Tibial artery (tissue), 4 donors: ENCODE results near the gene NKX2-8.
"Not testable (repeated sequence)": the region's sequence is repeated elsewhere in the genome, so short reads cannot be mapped to it uniquely, and the experiment has no call there.

ENCODE experiments used
- DNase-seq, 2 donors: peaks; one replicate each; pipeline ENCODE4 v3.0.0-alpha.2; 2019
- H3K27ac ChIP-seq, 2 donors: fragments of 200-600 bp; sonication (generic) in 1 of 2; 1 replicate in 1 of 2; 2 replicates in 1 of 2; pipeline ENCODE4 v1.5.1; 2018 to 2019; ENCODE audit warnings: mild to moderate bottlenecking in 1 of 2
- H3K27me3 ChIP-seq, 2 donors: fragments of 200-600 bp; sonication (generic) in 1 of 2; one replicate each; pipeline versions ENCODE4 v1.5.1 to v1.6.0; 2016 to 2019
- H3K36me3 ChIP-seq, 3 donors: fragments of 200-600 bp; sonication (generic) in 2 of 3; one replicate each; pipeline ENCODE4 v1.5.1; 2016 to 2019; ENCODE audit warnings: mild to moderate bottlenecking in 2 of 3
- H3K4me1 ChIP-seq, 4 donors: fragments of 200-600 bp; sonication (generic) in 2 of 4; 1 replicate in 3 of 4; 2 replicates in 1 of 4; pipeline ENCODE4 v1.5.1; 2016 to 2019
- H3K4me3 ChIP-seq, 2 donors: fragments of 200-600 bp; sonication (generic) in 1 of 2; 1 replicate in 1 of 2; 2 replicates in 1 of 2; pipeline ENCODE4 v1.5.1; 2018 to 2019; ENCODE audit warnings: mild to moderate bottlenecking in 2 of 2
- H3K9me3 ChIP-seq, 3 donors: fragments of 200-600 bp; sonication (generic) in 1 of 3; one replicate each; pipeline ENCODE4 v1.5.1; 2016 to 2019
- CTCF ChIP-seq, 2 experiments: fragments of 200-600 bp in 1 of 2; fragments of 450-650 bp in 1 of 2; IDR thresholded peaks; one replicate each; pipeline ENCODE4 v1.5.1; 2017 to 2019; ENCODE audit warnings: antibody characterized with exemption in 2 of 2, mild to moderate bottlenecking in 1 of 2, moderate library complexity in 1 of 2
- intact Hi-C: fragments of 100-400 bp; cut with DNase I; formaldehyde crosslinking; loops from one replicate; pipeline ENCODE4 v1.15.0; 2023; ENCODE audit warnings: low total_unique reads

Gene NKX2-8

GRCh38 chr14:36555998-36556743 lies 26.2 kb downstream of the NKX2-8 start:
- H3K36me3 ChIP-seq, result no peaks in the 10 kb centered on the region
- no peak for DNase-seq
- H3K9me3 ChIP-seq, result no peaks in the 10 kb centered on the region
- TF ChIP-seq CTCF (IDR thresholded peaks at IDR 0.05), result no peak
- intact Hi-C loops, result no loop called here
- H3K27me3 ChIP-seq, result peaks cover 0 to 7% of the 10 kb centered on the region in 2 donors
- H3K4me1 ChIP-seq, result no peaks in the 10 kb centered on the region
- no peak overlapping the region for H3K27ac ChIP-seq
- H3K4me3 ChIP-seq, result no peak overlapping the region

- Histone ChIP-seq H3K27me3 (peaks cover 0 to 10% of the 10 kb centered on the region in 2 donors), H3K4me3 (no peak overlapping the region), H3K27ac (no peak overlapping the region), H3K9me3 (no peaks in the 10 kb centered on the region), H3K36me3 (no peaks in the 10 kb centered on the region), H3K4me1 (no peaks in the 10 kb centered on the region)
- DNase-seq, result no peak
- TF ChIP-seq CTCF (IDR thresholded peaks at IDR 0.05), result peak; percentile 45 to 46
- intact Hi-C loops, result loop anchor here (2.0 kb wide), 1 partner anchor 597 kb away; no protein-coding TSS in a partner anchor
Measured at GRCh38 chr14:36553656-36554260, 28.7 kb downstream of the NKX2-8 start.

GRCh38 chr14:36550899-36551298 lies 31.5 kb downstream of the NKX2-8 start:
- intact Hi-C loops, result no loop called here
- Histone ChIP-seq H3K4me1 (no peaks in the 10 kb centered on the region), H3K4me3 (no peak overlapping the region), H3K36me3 (no peaks in the 10 kb centered on the region), H3K27me3 (peaks cover 0 to 19% of the 10 kb centered on the region in 2 donors), H3K27ac (no peak overlapping the region), H3K9me3 (no peaks in the 10 kb centered on the region)
- no peak for TF ChIP-seq CTCF (IDR thresholded peaks at IDR 0.05)
- DNase-seq, result no peak

- H3K27ac ChIP-seq, H3K9me3 ChIP-seq, H3K4me3 ChIP-seq, H3K36me3 ChIP-seq, intact Hi-C loops, H3K4me1 ChIP-seq, DNase-seq: not testable (repeated sequence)
- peaks cover 0 to 36% of the 10 kb centered on the region in 2 donors for H3K27me3 ChIP-seq
Measured at GRCh38 chr14:36544280-36544679, 38.1 kb downstream of the NKX2-8 start.

- Histone ChIP-seq H3K27ac (no peak overlapping the region), H3K4me1 (no peaks in the 10 kb centered on the region), H3K9me3 (peaks cover 0 to 16% (median 11%) of the 10 kb centered on the region in 3 donors), H3K36me3 (no peaks in the 10 kb centered on the region), H3K27me3 (peaks cover 0 to 9% of the 10 kb centered on the region in 2 donors), H3K4me3 (no peak overlapping the region)
- no peak for TF ChIP-seq CTCF (IDR thresholded peaks at IDR 0.05)
- intact Hi-C loops, result no loop called here
- no peak for DNase-seq
Measured at GRCh38 chr14:36538051-36538450, 44.4 kb downstream of the NKX2-8 start.
